GM12878 (cell line): ENCODE measurements around the gene RERGL. TPM values are rescaled to one million over a fixed set of nuclear protein-coding genes. Genes with fewer than 3 reads are reported as not detected.

ENCODE experiments used
- ATAC-seq: fragments of 200-7000 bp; cut with Tn5 transposase; 3 replicates; pipeline ENCODE4 v1.9.1; 2020; ENCODE audit warnings: mild to moderate bottlenecking, moderate library complexity
- BruUV-seq: library from RNA; stranded (reverse); fragments of 400-500 nt; replicated peaks from 2 replicates; lab custom pipeline; 2021; lab: Mats Ljungman, UMichigan
- CTCF ChIA-PET: fragments of 300-600 bp; sonication (Branson Sonifier 250); formaldehyde crosslinking; extraction: SDS; loops from one replicate; lab custom pipeline; 2021; ENCODE audit warnings: inconsistent platforms; lab: Yijun Ruan, JAX
- POLR2A ChIA-PET: fragments of 350-600 bp; formaldehyde crosslinking; extraction: SDS; loops from one replicate; lab custom pipeline; 2021; ENCODE audit warnings: inconsistent platforms; lab: Charles Lee
- RAD21 ChIA-PET: fragments of 300-600 bp; sonication (Branson Sonifier 250); formaldehyde crosslinking; loops from one replicate; lab custom pipeline; 2023; ENCODE audit warnings: antibody characterized with exemption; ENCODE audit not compliant: unreplicated experiment; lab: Charles Lee
- SMC1A ChIA-PET: fragments of 300-600 bp; sonication (Branson Sonifier 250); formaldehyde crosslinking; loops from one replicate; lab custom pipeline; 2023; ENCODE audit not compliant: unreplicated experiment, uncharacterized antibody; lab: Charles Lee
- DNase-seq: peaks from one replicate; pipeline ENCODE4 v3.0.0-alpha.2; 2011; ENCODE audit warnings: low read depth, low spot score
- FAIRE-seq: peaks from 3 replicates; lab custom pipeline; 2011; peaks lifted over from hg19 to GRCh38; lab: Jason Lieb, UNC
- H2AFZ ChIP-seq: 2 replicates; pipeline ENCODE4 v1.6.0; 2011; ENCODE audit warnings: low read depth, low read length, control low read depth; ENCODE audit not compliant: control insufficient read depth
- H3K27ac ChIP-seq: 2 replicates; pipeline ENCODE4 v1.5.1; 2011; ENCODE audit warnings: control low read depth; ENCODE audit not compliant: control insufficient read depth, insufficient read depth
- H3K27me3 ChIP-seq, 2 experiments: replicated peaks in 1 of 2; 2 replicates each; pipeline versions ENCODE4 v1.6.0 to v1.6.1; 2011; ENCODE audit warnings: low read length in 1 of 2; ENCODE audit not compliant: control insufficient read depth in 2 of 2, insufficient read depth in 2 of 2
- H3K36me3 ChIP-seq, 2 experiments: 2 replicates each; pipeline ENCODE4 v1.5.1; 2011; ENCODE audit warnings: low read length in 1 of 2; ENCODE audit not compliant: control insufficient read depth in 2 of 2, insufficient read depth in 2 of 2
- H3K4me1 ChIP-seq: 2 replicates; pipeline ENCODE4 v1.6.1; 2011; ENCODE audit warnings: mild to moderate bottlenecking, low read length, moderate library complexity, mixed read lengths; ENCODE audit not compliant: control insufficient read depth, insufficient read depth
- H3K4me2 ChIP-seq: 2 replicates; pipeline ENCODE4 v1.6.0; 2011; ENCODE audit warnings: control low read depth; ENCODE audit not compliant: control insufficient read depth, insufficient read depth
- H3K4me3 ChIP-seq: fragments of 200-600 bp; sonication (generic); 2 replicates; pipeline ENCODE4 v1.5.1; 2016
- H3K79me2 ChIP-seq: 2 replicates; pipeline ENCODE4 v1.6.0; 2011; ENCODE audit warnings: low read length; ENCODE audit not compliant: control insufficient read depth, insufficient read depth
- H3K9ac ChIP-seq: 2 replicates; pipeline ENCODE4 v1.8.0; 2011; ENCODE audit warnings: low read length, control low read depth, mixed read lengths; ENCODE audit not compliant: control insufficient read depth, insufficient read depth
- H3K9me3 ChIP-seq: replicated peaks from 3 replicates; pipeline ENCODE4 v1.5.1; 2011; ENCODE audit warnings: mild to moderate bottlenecking, low read length; ENCODE audit not compliant: control insufficient read depth, insufficient read depth
- H4K20me1 ChIP-seq: 2 replicates; pipeline ENCODE4 v1.6.0; 2011; ENCODE audit not compliant: control insufficient read depth, insufficient read depth
- PBX3 ChIP-seq: IDR thresholded peaks from 2 replicates; pipeline ENCODE4 v1.6.1; 2011; ENCODE audit warnings: mild to moderate bottlenecking, low read depth, low read length, moderate library complexity; ENCODE audit not compliant: insufficient replicate concordance
- ZNF384 ChIP-seq: IDR thresholded peaks from 2 replicates; pipeline ENCODE4 v1.6.1; 2012; ENCODE audit warnings: low read depth, mild to moderate bottlenecking, low read length, improper control_type of control experiment, borderline replicate concordance
- WGBS: methylation state at CpG from one replicate; pipeline ENCODE4 v1.1.6; 2016; ENCODE audit warnings: low lambda C conversion rate; ENCODE audit not compliant: insufficient replicate concordance, insufficient coverage; ENCODE audit errors: missing lambda C conversion rate; 5-methylcytosine and 5-hydroxymethylcytosine counted together
- in situ Hi-C: fragments of 300-500 bp; cut with MboI; formaldehyde crosslinking; loops from 9 replicates; pipeline ENCODE4 v1.14.3; 2018; ENCODE audit warnings: mixed read lengths
- intact Hi-C: fragments of 100-400 bp; cut with micrococcal nuclease; formaldehyde crosslinking; loops from one replicate; pipeline ENCODE4 v1.14.2; 2022; ENCODE audit not compliant: unreplicated experiment
- polyA plus RNA-seq, 11 experiments: library from polyadenylated mRNA; depleted of rRNA in 4 of 11; unstranded in 6 of 11; stranded (reverse) in 5 of 11; fragments of >200 nt; fragmentation: Nextera tagmentation in 4 of 11; fragmentation: Illumina TruSeq in 1 of 11; extraction: Ambion mirVana in 4 of 11; extraction: Trizol in 1 of 11; gene quantifications; 1 replicate in 1 of 11; 2 replicates in 10 of 11; pipeline versions ENCODE4 v1.2.1 to v1.2.3, GENCODE V29; 2011 to 2016; ENCODE audit warnings: inconsistent platforms in 2 of 11, missing spikeins in 2 of 11, low read depth in 1 of 11
- total RNA-seq, 4 experiments: library from RNA; depleted of rRNA in 3 of 4; stranded (reverse); fragments of >200 nt in 3 of 4; fragmentation: Illumina TruSeq in 1 of 4; extraction: Trizol in 1 of 4; gene quantifications; 2 replicates each; pipeline versions ENCODE4 v1.2.1 to v1.2.3, GENCODE V29; 2013 to 2021
- TF ChIP-seq, protein P1 (sequence below): IDR thresholded peaks from 2 replicates; pipeline ENCODE4 v1.6.1; 2012; ENCODE audit warnings: low read depth, low read length, improper control_type of control experiment

Gene RERGL
- total and polyA plus RNA-seq, 10 of the 15 experiments (the other 5 are each of a cell fraction or from before 2014, with no cell fraction given) = 0.10 to 0.28 (median 0.14) TPM; not detected in 3

DNA sequence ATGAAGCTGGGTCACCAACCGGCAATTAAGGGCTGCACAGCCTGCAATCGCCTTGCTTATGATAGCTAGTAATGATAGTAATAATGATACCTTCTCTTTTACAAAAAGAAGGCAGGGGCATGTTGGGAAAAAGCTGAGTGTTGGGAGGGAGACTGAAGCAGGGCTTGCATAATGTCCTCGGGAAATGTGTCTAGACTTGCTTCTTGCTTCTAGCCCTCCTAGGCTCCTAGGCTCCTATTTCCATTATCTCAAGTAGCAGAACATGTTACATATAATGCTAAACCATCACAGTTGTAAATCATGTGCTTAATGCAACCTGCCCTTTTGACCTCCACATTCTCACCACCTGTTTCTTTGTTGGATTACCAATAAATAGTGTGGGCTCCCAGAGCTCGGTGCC, 18.7 kb downstream of the RERGL start (continued):
- TF ChIP-seq ZNF384 (no peak), PBX3 (no peak)

DNA sequence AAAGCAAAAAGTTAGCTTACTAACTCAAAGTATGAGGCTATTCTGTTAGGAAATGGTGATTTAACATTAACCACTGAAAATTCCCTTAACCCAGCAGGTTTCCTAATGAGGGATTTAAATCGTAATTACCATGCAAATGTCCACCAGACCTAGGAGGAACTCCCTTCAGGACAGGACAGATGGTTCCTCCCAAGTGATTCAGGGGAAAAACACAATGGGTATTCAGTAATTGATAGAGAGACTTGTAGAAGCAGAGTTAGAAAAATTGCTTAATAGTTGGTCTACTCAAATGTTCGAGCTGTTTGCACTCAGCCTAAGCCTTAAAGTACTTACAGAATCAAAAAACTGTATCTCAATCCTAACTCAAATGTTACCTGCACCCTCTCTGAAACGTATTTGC, 21.6 kb downstream of the RERGL start:
- in situ Hi-C loops = no loop called here
- FAIRE-seq = no peak
- 2% methylated on average over 3 of the region's 3 CpGs for WGBS

More for the DNA sequence above, 21.6 kb downstream of the RERGL start:
- no peak overlapping the region for H2AFZ ChIP-seq
- RAD21 ChIA-PET = no interaction called here
- no peak for DNase-seq
- CTCF ChIA-PET = no interaction called here
- no peaks in the 10 kb centered on the region for H3K79me2 ChIP-seq
- H3K27me3 ChIP-seq = no peaks in the 10 kb centered on the region
- intact Hi-C loops = no loop called here
- H4K20me1 ChIP-seq = no peaks in the 10 kb centered on the region
- H3K4me3 ChIP-seq = no peak overlapping the region
- TF ChIP-seq, protein P1, sequence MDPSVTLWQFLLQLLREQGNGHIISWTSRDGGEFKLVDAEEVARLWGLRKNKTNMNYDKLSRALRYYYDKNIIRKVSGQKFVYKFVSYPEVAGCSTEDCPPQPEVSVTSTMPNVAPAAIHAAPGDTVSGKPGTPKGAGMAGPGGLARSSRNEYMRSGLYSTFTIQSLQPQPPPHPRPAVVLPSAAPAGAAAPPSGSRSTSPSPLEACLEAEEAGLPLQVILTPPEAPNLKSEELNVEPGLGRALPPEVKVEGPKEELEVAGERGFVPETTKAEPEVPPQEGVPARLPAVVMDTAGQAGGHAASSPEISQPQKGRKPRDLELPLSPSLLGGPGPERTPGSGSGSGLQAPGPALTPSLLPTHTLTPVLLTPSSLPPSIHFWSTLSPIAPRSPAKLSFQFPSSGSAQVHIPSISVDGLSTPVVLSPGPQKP = no peak
- TF ChIP-seq, all 136 proteins: peak for 0
- ATAC-seq = no peak
- Histone ChIP-seq H3K4me2 (no peak overlapping the region), H3K36me3 (no peaks in the 10 kb centered on the region), H3K4me1 (no peaks in the 10 kb centered on the region), H3K9me3 (no peaks in the 10 kb centered on the region; the same call in 2 of the 3 replicates), H3K9ac (no peak overlapping the region), H3K27ac (no peak overlapping the region)
- no TSS peak for BruUV-seq
- SMC1A ChIA-PET = no interaction called here
- POLR2A ChIA-PET = interaction anchor here (0.6 kb wide), 1 partner anchor 1299 kb away, joined by 5 read pairs; no protein-coding TSS in a partner anchor
